ENCODE measurements around the gene U2AF2.

DNA sequence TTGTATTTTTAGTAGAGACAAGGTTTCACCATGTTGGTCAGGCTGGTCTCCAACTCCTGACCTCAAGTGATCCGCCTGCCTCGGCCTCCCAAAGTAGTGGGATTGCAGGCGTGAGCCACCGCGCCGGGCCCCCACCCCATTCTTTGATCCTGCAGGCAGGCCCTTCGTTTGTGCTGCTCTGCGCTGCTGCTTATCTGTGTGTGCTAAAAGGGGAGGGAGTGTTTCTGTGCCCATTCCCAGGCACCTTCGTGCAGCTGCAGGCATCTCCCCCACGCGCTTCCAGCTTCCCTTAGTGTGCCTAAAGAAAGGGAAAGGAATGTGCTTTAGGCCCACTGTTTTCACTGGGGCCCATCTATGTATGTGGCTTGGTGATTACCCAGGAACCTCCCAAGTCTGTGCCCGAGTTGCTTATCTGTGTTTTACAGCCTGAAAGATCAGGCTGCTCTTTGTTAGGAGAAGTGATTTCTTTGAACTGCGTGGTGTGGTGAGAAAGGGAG is 47.3 kb downstream of the U2AF2 start:
- TF ChIP-seq, protein P1, sequence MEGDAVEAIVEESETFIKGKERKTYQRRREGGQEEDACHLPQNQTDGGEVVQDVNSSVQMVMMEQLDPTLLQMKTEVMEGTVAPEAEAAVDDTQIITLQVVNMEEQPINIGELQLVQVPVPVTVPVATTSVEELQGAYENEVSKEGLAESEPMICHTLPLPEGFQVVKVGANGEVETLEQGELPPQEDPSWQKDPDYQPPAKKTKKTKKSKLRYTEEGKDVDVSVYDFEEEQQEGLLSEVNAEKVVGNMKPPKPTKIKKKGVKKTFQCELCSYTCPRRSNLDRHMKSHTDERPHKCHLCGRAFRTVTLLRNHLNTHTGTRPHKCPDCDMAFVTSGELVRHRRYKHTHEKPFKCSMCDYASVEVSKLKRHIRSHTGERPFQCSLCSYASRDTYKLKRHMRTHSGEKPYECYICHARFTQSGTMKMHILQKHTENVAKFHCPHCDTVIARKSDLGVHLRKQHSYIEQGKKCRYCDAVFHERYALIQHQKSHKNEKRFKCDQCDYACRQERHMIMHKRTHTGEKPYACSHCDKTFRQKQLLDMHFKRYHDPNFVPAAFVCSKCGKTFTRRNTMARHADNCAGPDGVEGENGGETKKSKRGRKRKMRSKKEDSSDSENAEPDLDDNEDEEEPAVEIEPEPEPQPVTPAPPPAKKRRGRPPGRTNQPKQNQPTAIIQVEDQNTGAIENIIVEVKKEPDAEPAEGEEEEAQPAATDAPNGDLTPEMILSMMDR (IDR thresholded peaks at IDR 0.05 in 4 of 5, conservative IDR thresholded peaks at IDR 0.05 in 1 of 5): no peak
- no peak for TF ChIP-seq POLR2A (IDR thresholded peaks at IDR 0.05)

All from gastrocnemius medialis (tissue), 4 donors.